ENCODE results near the gene MAGEA6. TPM values are rescaled to one million over a fixed set of nuclear protein-coding genes. Genes with fewer than 3 reads are reported as not detected.
"Not testable (repeated sequence)": the region's sequence is repeated elsewhere in the genome, so short reads cannot be mapped to it uniquely, and the experiment has no call there.

MAGEA6 gene
- total and polyA plus RNA-seq, 9 donors, result not detected

DNA sequence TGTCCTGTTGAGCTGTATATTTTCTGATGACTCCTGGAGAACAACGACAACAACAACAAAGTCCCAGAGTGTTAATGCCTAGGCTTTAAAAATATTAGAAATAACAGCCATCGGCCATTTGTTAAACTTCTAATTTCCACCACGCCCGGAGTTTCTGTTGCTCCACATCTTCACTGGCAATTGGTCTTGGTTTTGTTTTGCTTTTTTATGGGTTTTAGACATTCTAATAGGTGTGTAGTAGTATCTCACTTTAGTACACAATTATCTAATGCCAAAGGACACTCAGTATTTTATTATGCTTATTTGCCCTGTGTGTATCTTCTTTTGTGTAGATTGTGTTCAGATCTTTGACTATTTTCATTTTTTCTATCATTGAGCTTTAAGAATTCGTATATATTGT is 30.9 kb downstream of the MAGEA6 start:
- 70 to 78% (median 73%) methylated on average over 5 of the region's 5 CpGs for WGBS, 3 donors
- Histone ChIP-seq H3K4me3 (no peak overlapping the region), H3K9me3 (no peaks in the 10 kb centered on the region), H3K27ac (no peak overlapping the region), H3K4me1 (ENCODE audit: insufficient read depth) (no peaks in the 10 kb centered on the region), H3K36me3 (no peaks in the 10 kb centered on the region), H3K27me3 (no peaks in the 10 kb centered on the region)
- DNase-seq, result no peak
- intact Hi-C loops (cut with DNase I), result no loop called here
- TF ChIP-seq, protein P1, sequence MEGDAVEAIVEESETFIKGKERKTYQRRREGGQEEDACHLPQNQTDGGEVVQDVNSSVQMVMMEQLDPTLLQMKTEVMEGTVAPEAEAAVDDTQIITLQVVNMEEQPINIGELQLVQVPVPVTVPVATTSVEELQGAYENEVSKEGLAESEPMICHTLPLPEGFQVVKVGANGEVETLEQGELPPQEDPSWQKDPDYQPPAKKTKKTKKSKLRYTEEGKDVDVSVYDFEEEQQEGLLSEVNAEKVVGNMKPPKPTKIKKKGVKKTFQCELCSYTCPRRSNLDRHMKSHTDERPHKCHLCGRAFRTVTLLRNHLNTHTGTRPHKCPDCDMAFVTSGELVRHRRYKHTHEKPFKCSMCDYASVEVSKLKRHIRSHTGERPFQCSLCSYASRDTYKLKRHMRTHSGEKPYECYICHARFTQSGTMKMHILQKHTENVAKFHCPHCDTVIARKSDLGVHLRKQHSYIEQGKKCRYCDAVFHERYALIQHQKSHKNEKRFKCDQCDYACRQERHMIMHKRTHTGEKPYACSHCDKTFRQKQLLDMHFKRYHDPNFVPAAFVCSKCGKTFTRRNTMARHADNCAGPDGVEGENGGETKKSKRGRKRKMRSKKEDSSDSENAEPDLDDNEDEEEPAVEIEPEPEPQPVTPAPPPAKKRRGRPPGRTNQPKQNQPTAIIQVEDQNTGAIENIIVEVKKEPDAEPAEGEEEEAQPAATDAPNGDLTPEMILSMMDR (IDR thresholded peaks at IDR 0.05), result no peak
- TF ChIP-seq EP300 (IDR thresholded peaks at IDR 0.05), result no peak
- no peak for TF ChIP-seq POLR2A (IDR thresholded peaks at IDR 0.05)

DNA sequence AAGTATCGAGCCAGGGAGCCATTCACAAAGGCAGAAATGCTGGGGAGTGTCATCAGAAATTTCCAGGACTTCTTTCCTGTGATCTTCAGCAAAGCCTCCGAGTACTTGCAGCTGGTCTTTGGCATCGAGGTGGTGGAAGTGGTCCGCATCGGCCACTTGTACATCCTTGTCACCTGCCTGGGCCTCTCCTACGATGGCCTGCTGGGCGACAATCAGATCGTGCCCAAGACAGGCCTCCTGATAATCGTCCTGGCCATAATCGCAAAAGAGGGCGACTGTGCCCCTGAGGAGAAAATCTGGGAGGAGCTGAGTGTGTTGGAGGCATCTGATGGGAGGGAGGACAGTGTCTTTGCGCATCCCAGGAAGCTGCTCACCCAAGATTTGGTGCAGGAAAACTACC is 33.0 kb downstream of the MAGEA6 start:
- intact Hi-C loops (cut with DNase I); H3K27ac ChIP-seq; H3K27me3 ChIP-seq; H3K4me3 ChIP-seq; H3K4me1 ChIP-seq (ENCODE audit: insufficient read depth); H3K9me3 ChIP-seq; H3K36me3 ChIP-seq: not testable (repeated sequence)
- DNase-seq, result peak in 1 of 5 donors; percentile 1
- 73 to 83% (median 80%) methylated on average over 12 of the region's 12 CpGs for WGBS, 3 donors

DNA sequence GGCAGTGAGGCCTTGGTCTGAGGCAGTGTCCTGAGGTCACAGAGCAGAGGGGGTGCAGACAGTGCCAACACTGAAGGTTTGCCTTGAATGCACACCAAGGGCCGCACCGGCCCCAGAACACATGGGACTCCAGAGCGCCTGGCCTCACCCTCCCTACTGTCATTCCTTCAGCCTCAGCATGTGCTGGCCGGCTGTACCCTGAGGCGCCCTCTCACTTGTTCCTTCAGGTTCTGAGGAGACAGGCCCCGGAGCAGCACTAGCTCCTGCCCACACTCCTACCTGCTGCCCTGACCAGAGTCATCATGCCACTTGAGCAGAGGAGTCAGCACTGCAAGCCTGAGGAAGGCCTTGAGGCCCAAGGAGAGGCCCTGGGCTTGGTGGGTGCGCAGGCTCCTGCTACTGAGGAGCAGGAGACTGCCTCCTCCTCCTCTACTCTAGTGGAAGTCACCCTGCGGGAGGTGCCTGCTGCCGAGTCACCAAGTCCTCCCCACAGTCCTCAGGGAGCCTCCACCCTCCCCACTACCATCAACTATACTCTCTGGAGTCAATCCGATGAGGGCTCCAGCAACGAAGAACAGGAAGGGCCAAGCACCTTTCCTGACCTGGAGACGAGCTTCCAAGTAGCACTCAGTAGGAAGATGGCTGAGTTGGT is 33.5 kb downstream of the MAGEA6 start:
- peak in 1 of 5 donors; percentile 7 for DNase-seq
- H3K4me3 ChIP-seq, result no peak overlapping the region
- TF ChIP-seq, protein P1 (IDR thresholded peaks at IDR 0.05), result no peak
- WGBS, 3 donors, result 83 to 89% (median 84%) methylated on average over 10 to 12 of the region's 12 CpGs
- no peak overlapping the region for H3K27ac ChIP-seq
- no peaks in the 10 kb centered on the region for H3K27me3 ChIP-seq
- no peaks in the 10 kb centered on the region for H3K36me3 ChIP-seq
- no peaks in the 10 kb centered on the region for H3K4me1 ChIP-seq (ENCODE audit: insufficient read depth)
- intact Hi-C loops (cut with DNase I), result no loop called here
- H3K9me3 ChIP-seq, result no peaks in the 10 kb centered on the region

DNA sequence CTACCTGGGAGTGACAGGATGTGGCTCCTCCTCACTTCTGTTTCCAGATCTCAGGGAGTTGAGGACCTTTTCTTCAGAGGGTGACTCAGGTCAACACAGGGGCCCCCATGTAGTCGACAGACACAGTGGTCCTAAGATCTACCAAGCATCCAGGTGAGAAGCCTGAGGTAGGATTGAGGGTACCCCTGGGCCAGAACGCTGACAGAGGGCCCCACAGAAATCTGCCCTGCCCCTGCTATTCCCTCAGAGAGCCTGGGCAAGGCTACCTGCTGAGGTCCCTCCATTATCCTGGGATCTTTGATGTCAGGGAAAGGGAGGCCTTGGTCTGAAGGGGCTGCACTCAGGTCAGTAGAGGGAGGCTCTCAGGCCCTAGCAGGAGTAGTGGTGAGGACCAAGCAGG is 34.4 kb downstream of the MAGEA6 start:
- Histone ChIP-seq H3K36me3 (no peaks in the 10 kb centered on the region), H3K27me3 (no peaks in the 10 kb centered on the region), H3K4me1 (ENCODE audit: insufficient read depth) (no peaks in the 10 kb centered on the region), H3K9me3 (no peaks in the 10 kb centered on the region), H3K27ac (no peak overlapping the region), H3K4me3 (no peak overlapping the region)
- peak in 1 of 5 donors; percentile 9 for DNase-seq
- WGBS, 3 donors, result 45 to 71% (median 55%) methylated on average over 2 of the region's 2 CpGs
- intact Hi-C loops (cut with DNase I), result no loop called here
- TF ChIP-seq, protein P1 (IDR thresholded peaks at IDR 0.05), result no peak
- TF ChIP-seq EP300 (IDR thresholded peaks at IDR 0.05) (no peak), POLR2A (IDR thresholded peaks at IDR 0.05) (no peak)

DNA sequence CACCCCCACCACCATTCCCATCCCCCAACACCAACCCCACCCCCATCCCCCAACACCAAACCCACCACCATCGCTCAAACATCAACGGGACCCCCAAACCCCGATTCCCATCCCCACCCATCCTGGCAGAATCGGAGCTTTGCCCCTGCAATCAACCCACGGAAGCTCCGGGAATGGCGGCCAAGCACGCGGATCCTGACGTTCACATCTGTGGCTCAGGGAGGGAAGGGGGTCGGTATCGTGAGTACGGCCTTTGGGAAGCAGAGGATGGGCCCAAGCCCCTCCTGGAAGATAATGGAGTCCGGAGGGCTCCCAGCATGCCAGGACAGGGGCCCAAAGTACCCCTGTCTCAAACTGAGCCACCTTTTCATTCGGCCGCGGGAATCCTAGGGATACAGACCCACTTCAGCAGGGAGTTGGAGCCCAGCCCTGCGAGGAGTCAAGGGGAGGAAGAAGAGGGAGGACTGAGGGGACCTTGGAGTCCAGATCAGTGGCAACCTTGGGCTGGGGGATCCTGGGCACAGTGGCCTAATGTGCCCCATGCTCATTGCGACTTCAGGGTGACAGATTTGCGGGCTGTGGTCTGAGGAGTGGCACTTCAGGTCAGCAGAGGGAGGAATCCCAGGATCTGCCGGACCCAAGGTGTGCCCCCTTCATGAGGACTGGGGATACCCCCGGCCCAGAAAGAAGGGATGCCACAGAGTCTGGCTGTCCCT is 35.2 kb downstream of the MAGEA6 start:
- intact Hi-C loops (cut with DNase I); H3K27me3 ChIP-seq; H3K9me3 ChIP-seq; H3K4me3 ChIP-seq; H3K36me3 ChIP-seq; H3K27ac ChIP-seq; H3K4me1 ChIP-seq (ENCODE audit: insufficient read depth): not testable (repeated sequence)
- WGBS, 3 donors, result 87 to 90% (median 90%) methylated on average over 22 of the region's 22 CpGs
- DNase-seq, result peak in 2 of 5 donors; percentile 9

Measured in ovary (tissue), 9 donors.